Measurements from ENCODE around the gene TBX5. TPM values are rescaled to one million over a fixed set of nuclear protein-coding genes. Genes with fewer than 3 reads are reported as not detected.

The TBX5 gene
- total RNA-seq, 4 donors from 2014 or later, result 0.27 to 2.3 (median 1.0) TPM

DNA sequence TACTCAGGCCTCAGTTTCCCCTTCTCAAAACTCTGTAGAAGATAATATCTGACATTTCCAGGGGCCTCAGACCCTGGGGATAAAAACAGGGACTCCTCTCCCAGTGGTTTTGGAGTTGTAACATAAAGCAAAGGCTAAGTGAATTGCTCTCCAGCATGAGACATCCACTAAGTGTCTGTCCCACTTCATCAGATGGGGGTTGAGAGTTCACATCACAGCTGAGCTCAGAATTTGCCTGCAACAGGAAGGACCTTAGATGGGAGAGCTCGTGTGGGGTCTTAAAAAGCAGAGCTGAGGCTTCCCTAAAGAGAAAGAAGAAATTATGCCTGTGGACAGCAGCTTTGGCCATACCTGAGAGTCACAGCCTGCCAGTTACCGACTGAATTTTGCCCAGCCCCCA is 61.1 kb downstream of the TBX5 start:
- Histone ChIP-seq H3K36me3 (no peaks in the 10 kb centered on the region), H3K9me3 (no peaks in the 10 kb centered on the region), H3K4me1 (peaks cover 0 to 8% of the 10 kb centered on the region in 2 donors), H3K4me3 (replicated peaks in 1 of 3) (no peak overlapping the region), H3K27me3 (no peaks in the 10 kb centered on the region), H3K27ac (no peak overlapping the region)
- no peak for DNase-seq
- intact Hi-C loops (cut with DNase I), result no loop called here
- TF ChIP-seq, protein P1, sequence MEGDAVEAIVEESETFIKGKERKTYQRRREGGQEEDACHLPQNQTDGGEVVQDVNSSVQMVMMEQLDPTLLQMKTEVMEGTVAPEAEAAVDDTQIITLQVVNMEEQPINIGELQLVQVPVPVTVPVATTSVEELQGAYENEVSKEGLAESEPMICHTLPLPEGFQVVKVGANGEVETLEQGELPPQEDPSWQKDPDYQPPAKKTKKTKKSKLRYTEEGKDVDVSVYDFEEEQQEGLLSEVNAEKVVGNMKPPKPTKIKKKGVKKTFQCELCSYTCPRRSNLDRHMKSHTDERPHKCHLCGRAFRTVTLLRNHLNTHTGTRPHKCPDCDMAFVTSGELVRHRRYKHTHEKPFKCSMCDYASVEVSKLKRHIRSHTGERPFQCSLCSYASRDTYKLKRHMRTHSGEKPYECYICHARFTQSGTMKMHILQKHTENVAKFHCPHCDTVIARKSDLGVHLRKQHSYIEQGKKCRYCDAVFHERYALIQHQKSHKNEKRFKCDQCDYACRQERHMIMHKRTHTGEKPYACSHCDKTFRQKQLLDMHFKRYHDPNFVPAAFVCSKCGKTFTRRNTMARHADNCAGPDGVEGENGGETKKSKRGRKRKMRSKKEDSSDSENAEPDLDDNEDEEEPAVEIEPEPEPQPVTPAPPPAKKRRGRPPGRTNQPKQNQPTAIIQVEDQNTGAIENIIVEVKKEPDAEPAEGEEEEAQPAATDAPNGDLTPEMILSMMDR (IDR thresholded peaks at IDR 0.05), result no peak
- no peak for TF ChIP-seq POLR2A (IDR thresholded peaks at IDR 0.05)
- 78 to 92% methylated on average over 2 of the region's 2 CpGs for WGBS, 2 donors

DNA sequence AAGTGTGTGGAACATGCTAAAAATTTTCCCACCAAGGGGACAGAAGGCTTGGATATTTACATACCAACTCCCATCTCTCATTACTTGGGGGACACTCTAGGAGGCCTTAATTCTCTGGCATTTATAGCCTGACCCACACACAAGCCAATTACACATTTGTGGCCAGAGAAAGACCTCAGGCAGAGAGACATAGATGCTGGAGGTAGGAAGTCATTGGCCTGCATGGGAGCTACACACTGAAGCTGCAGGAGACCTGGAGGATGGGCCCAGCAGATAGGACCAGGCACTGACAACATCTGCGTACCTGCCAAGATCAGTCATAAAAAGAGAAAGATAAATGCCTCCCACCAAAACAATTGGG is 61.7 kb downstream of the TBX5 start:
- Histone ChIP-seq H3K4me1 (peaks cover 0 to 8% of the 10 kb centered on the region in 2 donors), H3K36me3 (no peaks in the 10 kb centered on the region), H3K9me3 (no peaks in the 10 kb centered on the region), H3K27me3 (no peaks in the 10 kb centered on the region), H3K4me3 (replicated peaks in 1 of 3) (no peak overlapping the region), H3K27ac (no peak overlapping the region)
- WGBS, 2 donors, result 90 to 94% methylated on average over 1 of the region's 1 CpG
- no peak for DNase-seq
- TF ChIP-seq, protein P1 (IDR thresholded peaks at IDR 0.05), result no peak
- intact Hi-C loops (cut with DNase I), result no loop called here

- DNase-seq, result no peak
- intact Hi-C loops (cut with DNase I), result no loop called here
- no peaks in the 10 kb centered on the region for H3K27me3 ChIP-seq
- TF ChIP-seq, protein P1 (IDR thresholded peaks at IDR 0.05), result no peak
- TF ChIP-seq POLR2A (IDR thresholded peaks at IDR 0.05), result no peak
- peaks cover 0 to 8% of the 10 kb centered on the region in 2 donors for H3K4me1 ChIP-seq
- H3K27ac ChIP-seq, result no peak overlapping the region
- WGBS, 2 donors, result 71 to 74% methylated on average over 4 of the region's 4 CpGs
- H3K36me3 ChIP-seq, result no peaks in the 10 kb centered on the region
- H3K4me3 ChIP-seq (replicated peaks in 1 of 3), result no peak overlapping the region
- H3K9me3 ChIP-seq, result no peaks in the 10 kb centered on the region
Observed at GRCh38 chr12:114343585-114344302, 62.2 kb downstream of the TBX5 start.

DNA sequence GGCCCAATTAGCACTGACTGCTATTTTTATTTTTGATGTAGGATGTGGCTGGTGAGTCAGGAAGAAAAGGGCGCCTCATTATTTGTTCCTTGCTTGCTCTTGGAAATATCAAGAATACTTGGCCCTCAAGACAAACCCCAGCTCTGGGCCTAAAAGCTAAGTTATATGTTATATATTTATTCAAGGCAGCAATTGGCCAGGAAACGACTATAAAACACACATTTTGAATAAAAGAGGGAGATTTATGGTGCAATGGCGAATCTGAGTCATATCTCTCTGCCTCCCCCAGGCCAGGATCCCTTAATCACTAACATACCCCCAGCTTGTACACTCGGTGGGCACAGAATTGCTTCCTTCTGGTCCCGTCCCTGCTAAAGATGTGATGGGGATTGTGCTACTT is 63.3 kb downstream of the TBX5 start:
- intact Hi-C loops (cut with DNase I), result no loop called here
- TF ChIP-seq POLR2A (IDR thresholded peaks at IDR 0.05), result no peak
- TF ChIP-seq, protein P1 (IDR thresholded peaks at IDR 0.05), result no peak
- WGBS, 2 donors, result 75 to 83% methylated on average over 5 of the region's 5 CpGs

DNA sequence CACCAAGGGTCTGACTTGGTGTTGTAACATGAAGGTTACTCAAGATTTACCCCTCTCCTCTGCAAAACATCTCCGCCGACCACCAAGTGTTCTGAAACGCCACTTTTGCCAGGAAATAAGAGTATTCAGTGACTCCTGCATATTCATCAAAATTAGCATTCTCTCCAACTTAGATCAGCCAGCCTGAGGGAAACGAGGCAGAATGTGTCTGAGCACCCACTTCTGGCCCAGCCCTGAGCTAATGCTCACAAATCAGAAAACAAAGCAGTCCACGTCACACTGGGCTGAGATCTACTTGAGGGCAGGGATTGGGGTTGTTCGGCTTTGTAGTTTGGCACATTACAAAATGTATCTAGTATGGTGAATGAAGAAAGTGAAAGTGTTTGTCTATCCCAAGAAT is 64.3 kb downstream of the TBX5 start:
- Histone ChIP-seq H3K36me3 (no peaks in the 10 kb centered on the region), H3K4me1 (no peaks in the 10 kb centered on the region), H3K27me3 (no peaks in the 10 kb centered on the region), H3K27ac (no peak overlapping the region), H3K4me3 (replicated peaks in 1 of 3) (no peak overlapping the region), H3K9me3 (no peaks in the 10 kb centered on the region)
- no peak for DNase-seq
- intact Hi-C loops (cut with DNase I), result no loop called here
- 79 to 84% methylated on average over 6 of the region's 6 CpGs for WGBS, 2 donors
- TF ChIP-seq, protein P1 (IDR thresholded peaks at IDR 0.05), result no peak
- TF ChIP-seq POLR2A (IDR thresholded peaks at IDR 0.05), result no peak

More for the DNA sequence above, 63.3 kb downstream of the TBX5 start:
- H3K27me3 ChIP-seq, result no peaks in the 10 kb centered on the region
- H3K4me1 ChIP-seq, result peaks cover 0 to 8% of the 10 kb centered on the region in 2 donors
- H3K27ac ChIP-seq, result no peak overlapping the region
- no peaks in the 10 kb centered on the region for H3K9me3 ChIP-seq
- H3K36me3 ChIP-seq, result no peaks in the 10 kb centered on the region
- DNase-seq, result no peak
- H3K4me3 ChIP-seq (replicated peaks in 1 of 3), result no peak overlapping the region

Measured in thyroid gland (tissue), 4 donors.